ENCODE results near the gene ZBTB7B.

ZBTB7B gene

GRCh38 chr1:155044365-155044764 lies 41.8 kb downstream of the ZBTB7B start:
- no peak for TF ChIP-seq SIN3A (IDR thresholded peaks at IDR 0.05; ENCODE audit: borderline replicate concordance, insufficient read depth, low read length)
- no peak for TF ChIP-seq POLR2AphosphoS5 (IDR thresholded peaks at IDR 0.05; ENCODE audit: low read depth, low read length)
- TF ChIP-seq, protein P1, sequence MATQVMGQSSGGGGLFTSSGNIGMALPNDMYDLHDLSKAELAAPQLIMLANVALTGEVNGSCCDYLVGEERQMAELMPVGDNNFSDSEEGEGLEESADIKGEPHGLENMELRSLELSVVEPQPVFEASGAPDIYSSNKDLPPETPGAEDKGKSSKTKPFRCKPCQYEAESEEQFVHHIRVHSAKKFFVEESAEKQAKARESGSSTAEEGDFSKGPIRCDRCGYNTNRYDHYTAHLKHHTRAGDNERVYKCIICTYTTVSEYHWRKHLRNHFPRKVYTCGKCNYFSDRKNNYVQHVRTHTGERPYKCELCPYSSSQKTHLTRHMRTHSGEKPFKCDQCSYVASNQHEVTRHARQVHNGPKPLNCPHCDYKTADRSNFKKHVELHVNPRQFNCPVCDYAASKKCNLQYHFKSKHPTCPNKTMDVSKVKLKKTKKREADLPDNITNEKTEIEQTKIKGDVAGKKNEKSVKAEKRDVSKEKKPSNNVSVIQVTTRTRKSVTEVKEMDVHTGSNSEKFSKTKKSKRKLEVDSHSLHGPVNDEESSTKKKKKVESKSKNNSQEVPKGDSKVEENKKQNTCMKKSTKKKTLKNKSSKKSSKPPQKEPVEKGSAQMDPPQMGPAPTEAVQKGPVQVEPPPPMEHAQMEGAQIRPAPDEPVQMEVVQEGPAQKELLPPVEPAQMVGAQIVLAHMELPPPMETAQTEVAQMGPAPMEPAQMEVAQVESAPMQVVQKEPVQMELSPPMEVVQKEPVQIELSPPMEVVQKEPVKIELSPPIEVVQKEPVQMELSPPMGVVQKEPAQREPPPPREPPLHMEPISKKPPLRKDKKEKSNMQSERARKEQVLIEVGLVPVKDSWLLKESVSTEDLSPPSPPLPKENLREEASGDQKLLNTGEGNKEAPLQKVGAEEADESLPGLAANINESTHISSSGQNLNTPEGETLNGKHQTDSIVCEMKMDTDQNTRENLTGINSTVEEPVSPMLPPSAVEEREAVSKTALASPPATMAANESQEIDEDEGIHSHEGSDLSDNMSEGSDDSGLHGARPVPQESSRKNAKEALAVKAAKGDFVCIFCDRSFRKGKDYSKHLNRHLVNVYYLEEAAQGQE (IDR thresholded peaks at IDR 0.05; ENCODE audit: insufficient read depth in 1 of 2, low read depth in 2 of 2, low read length in 2 of 2), result no peak
- no peak for TF ChIP-seq FOXP2 (optimal IDR thresholded peaks at IDR 0.05; ENCODE audit: borderline replicate concordance, extremely low read depth, extremely low read length, insufficient read depth)
- TF ChIP-seq TAF1 (IDR thresholded peaks at IDR 0.05; ENCODE audit: borderline replicate concordance, insufficient read depth, low read length), result no peak

DNA sequence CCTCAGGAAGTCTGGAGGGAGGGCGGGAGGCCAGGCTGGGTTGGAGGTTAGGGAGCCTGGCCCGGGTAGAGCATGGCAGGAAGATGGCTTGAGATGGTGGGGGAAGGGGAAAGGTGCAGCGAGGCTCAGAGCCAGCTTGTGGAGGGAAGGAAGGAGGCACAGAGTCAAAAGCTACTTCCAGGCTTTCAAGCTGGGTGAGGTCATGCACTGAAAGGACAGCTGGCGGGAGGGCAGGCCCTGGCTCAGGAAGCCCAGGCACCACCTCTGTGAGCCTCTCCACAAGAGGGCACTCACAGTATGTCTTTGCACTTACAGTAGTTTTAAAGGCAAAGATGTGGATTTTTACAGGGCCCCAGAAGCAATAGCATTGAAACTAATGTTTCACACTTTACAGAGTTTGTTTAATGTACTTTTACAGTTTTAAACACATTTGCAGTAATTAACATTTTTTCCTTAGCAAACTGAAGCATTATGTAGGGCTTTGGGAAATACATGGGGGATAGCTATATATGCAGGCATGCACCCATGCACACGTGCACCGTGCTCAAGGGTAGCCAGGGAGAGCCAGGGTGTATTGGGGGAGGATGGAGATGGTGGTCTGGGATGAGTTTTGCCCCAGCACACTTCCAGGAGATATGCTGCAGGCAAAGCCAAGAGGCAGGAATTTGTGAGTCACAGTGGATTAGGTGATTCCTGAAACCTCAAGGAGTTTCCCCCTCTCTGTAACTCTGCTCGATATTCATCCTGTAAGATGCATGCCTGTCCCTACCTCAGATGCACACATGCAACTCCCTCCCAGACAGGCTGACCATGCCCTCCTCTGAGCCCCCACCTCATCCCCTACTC lies 42.4 kb downstream of the ZBTB7B start:
- TF ChIP-seq POLR2AphosphoS5 (IDR thresholded peaks at IDR 0.05; ENCODE audit: low read depth, low read length), result no peak

DNA sequence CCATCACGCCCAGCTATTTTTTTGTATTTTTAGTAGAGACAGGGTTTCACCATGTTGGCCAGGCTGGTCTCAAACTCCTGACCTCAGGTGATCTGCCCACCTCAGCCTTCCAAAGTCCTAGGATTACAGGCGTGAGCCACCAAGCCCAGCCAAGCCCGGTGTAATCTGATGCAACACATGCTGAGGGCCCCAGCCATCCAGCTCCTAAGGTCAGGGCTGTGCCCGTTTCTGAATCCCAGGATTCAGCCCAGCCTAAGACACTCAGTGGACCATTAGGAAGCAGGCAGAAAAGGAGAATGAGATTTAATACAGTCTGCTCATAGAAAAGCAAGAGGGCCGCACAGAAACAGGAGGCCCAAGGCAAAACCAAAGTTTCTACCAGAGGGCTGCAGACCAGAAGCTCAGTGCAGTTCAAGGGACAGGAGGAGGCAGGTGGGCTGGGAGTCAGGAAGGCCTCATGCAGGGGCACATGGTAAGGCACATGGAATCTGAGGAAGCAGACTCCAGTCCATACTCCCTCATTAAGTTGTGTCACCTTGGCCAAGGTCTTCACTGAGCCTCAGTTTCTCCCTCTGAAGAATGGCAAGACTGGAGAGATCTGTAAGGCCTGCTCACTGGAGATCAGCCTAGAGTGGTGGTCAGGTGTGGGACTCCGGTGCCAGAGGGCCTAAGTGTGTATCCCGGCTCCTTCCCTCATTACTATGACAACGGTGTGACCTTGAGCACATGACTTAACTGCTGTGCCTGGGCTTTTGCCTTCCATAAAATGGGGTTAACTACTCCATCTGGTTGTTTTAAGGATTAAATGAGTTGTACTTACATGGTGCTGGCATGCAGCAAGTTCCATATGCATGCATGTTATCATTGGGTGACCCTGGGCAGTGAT lies 46.1 kb downstream of the ZBTB7B start:
- TF ChIP-seq FOXP2 (optimal IDR thresholded peaks at IDR 0.05; ENCODE audit: borderline replicate concordance, extremely low read depth, extremely low read length, insufficient read depth) (no peak), TAF1 (IDR thresholded peaks at IDR 0.05; ENCODE audit: borderline replicate concordance, insufficient read depth, low read length) (no peak), POLR2AphosphoS5 (IDR thresholded peaks at IDR 0.05; ENCODE audit: low read depth, low read length) (no peak), SIN3A (IDR thresholded peaks at IDR 0.05; ENCODE audit: borderline replicate concordance, insufficient read depth, low read length) (no peak)
- TF ChIP-seq, protein P1 (IDR thresholded peaks at IDR 0.05; ENCODE audit: insufficient read depth in 1 of 2, low read depth in 2 of 2, low read length in 2 of 2), result no peak

GRCh38 chr1:155049651-155050559 lies 47.3 kb downstream of the ZBTB7B start:
- no peak for TF ChIP-seq FOXP2 (optimal IDR thresholded peaks at IDR 0.05; ENCODE audit: borderline replicate concordance, extremely low read depth, extremely low read length, insufficient read depth)
- no peak for TF ChIP-seq TAF1 (IDR thresholded peaks at IDR 0.05; ENCODE audit: borderline replicate concordance, insufficient read depth, low read length)
- TF ChIP-seq, protein P1 (IDR thresholded peaks at IDR 0.05; ENCODE audit: insufficient read depth in 1 of 2, low read depth in 2 of 2, low read length in 2 of 2), result 0 out of 4 replicates have a peak, but pooled peaks of 1 of the 2 experiments have one; percentile 57
